Upper lobe of left lung (tissue), 4 donors: ENCODE data around the gene TCTA.

ENCODE experiments used
- CTCF ChIP-seq, 6 experiments: fragments of 450-650 bp in 4 of 6; fragments of 200-600 bp in 2 of 6; sonication (generic) in 2 of 6; IDR thresholded peaks; one replicate each; pipeline ENCODE4 v1.5.1; 2016 to 2019; ENCODE audit warnings: antibody characterized with exemption in 6 of 6
- POLR2A ChIP-seq, 4 donors: fragments of 450-650 bp; IDR thresholded peaks; one replicate each; pipeline ENCODE4 v1.5.1; 2016 to 2017; ENCODE audit warnings: antibody characterized with exemption in 4 of 4, mild to moderate bottlenecking in 2 of 4
- POLR2AphosphoS5 ChIP-seq, 2 donors: sonication (generic); formaldehyde crosslinking; IDR thresholded peaks; one replicate each; pipeline ENCODE4 v1.5.1; 2017; ENCODE audit warnings: antibody characterized with exemption in 2 of 2

GRCh38 chr3:49412632-49413337 is 562 bp downstream of the TCTA start:
- no peak for TF ChIP-seq CTCF (IDR thresholded peaks at IDR 0.05)
- TF ChIP-seq POLR2AphosphoS5 (IDR thresholded peaks at IDR 0.05), result no peak
- no peak for TF ChIP-seq POLR2A (IDR thresholded peaks at IDR 0.05)
